ENCODE measurements around the gene KDM2B. TPM values are rescaled to one million over a fixed set of nuclear protein-coding genes. Genes with fewer than 3 reads are reported as not detected.

KDM2B gene
- total and polyA plus RNA-seq, 2 of the 8 experiments (the other 6 are each of a cell fraction or from before 2014, with no cell fraction given): 111 to 162 TPM

DNA sequence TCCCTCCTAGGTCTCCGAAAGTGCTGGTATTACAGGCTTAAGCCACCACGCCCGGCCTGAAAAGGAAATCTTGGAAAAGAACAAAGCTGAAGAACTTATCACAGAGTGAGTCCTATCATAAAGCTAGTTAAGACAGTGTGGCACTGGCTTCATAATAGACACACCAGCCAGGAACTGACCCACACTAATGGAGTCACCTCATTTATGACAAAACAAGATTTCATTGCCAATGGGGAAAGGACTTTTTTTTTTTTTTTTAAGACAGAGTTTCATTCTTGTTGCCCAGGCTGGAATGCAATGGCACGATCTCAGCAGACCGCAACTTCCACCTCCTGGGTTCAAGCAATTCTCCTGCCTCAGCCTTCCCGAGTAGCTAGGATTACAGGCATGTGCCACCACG lies 15.7 kb downstream of the KDM2B start (continued):
- TF ChIP-seq, protein P1, sequence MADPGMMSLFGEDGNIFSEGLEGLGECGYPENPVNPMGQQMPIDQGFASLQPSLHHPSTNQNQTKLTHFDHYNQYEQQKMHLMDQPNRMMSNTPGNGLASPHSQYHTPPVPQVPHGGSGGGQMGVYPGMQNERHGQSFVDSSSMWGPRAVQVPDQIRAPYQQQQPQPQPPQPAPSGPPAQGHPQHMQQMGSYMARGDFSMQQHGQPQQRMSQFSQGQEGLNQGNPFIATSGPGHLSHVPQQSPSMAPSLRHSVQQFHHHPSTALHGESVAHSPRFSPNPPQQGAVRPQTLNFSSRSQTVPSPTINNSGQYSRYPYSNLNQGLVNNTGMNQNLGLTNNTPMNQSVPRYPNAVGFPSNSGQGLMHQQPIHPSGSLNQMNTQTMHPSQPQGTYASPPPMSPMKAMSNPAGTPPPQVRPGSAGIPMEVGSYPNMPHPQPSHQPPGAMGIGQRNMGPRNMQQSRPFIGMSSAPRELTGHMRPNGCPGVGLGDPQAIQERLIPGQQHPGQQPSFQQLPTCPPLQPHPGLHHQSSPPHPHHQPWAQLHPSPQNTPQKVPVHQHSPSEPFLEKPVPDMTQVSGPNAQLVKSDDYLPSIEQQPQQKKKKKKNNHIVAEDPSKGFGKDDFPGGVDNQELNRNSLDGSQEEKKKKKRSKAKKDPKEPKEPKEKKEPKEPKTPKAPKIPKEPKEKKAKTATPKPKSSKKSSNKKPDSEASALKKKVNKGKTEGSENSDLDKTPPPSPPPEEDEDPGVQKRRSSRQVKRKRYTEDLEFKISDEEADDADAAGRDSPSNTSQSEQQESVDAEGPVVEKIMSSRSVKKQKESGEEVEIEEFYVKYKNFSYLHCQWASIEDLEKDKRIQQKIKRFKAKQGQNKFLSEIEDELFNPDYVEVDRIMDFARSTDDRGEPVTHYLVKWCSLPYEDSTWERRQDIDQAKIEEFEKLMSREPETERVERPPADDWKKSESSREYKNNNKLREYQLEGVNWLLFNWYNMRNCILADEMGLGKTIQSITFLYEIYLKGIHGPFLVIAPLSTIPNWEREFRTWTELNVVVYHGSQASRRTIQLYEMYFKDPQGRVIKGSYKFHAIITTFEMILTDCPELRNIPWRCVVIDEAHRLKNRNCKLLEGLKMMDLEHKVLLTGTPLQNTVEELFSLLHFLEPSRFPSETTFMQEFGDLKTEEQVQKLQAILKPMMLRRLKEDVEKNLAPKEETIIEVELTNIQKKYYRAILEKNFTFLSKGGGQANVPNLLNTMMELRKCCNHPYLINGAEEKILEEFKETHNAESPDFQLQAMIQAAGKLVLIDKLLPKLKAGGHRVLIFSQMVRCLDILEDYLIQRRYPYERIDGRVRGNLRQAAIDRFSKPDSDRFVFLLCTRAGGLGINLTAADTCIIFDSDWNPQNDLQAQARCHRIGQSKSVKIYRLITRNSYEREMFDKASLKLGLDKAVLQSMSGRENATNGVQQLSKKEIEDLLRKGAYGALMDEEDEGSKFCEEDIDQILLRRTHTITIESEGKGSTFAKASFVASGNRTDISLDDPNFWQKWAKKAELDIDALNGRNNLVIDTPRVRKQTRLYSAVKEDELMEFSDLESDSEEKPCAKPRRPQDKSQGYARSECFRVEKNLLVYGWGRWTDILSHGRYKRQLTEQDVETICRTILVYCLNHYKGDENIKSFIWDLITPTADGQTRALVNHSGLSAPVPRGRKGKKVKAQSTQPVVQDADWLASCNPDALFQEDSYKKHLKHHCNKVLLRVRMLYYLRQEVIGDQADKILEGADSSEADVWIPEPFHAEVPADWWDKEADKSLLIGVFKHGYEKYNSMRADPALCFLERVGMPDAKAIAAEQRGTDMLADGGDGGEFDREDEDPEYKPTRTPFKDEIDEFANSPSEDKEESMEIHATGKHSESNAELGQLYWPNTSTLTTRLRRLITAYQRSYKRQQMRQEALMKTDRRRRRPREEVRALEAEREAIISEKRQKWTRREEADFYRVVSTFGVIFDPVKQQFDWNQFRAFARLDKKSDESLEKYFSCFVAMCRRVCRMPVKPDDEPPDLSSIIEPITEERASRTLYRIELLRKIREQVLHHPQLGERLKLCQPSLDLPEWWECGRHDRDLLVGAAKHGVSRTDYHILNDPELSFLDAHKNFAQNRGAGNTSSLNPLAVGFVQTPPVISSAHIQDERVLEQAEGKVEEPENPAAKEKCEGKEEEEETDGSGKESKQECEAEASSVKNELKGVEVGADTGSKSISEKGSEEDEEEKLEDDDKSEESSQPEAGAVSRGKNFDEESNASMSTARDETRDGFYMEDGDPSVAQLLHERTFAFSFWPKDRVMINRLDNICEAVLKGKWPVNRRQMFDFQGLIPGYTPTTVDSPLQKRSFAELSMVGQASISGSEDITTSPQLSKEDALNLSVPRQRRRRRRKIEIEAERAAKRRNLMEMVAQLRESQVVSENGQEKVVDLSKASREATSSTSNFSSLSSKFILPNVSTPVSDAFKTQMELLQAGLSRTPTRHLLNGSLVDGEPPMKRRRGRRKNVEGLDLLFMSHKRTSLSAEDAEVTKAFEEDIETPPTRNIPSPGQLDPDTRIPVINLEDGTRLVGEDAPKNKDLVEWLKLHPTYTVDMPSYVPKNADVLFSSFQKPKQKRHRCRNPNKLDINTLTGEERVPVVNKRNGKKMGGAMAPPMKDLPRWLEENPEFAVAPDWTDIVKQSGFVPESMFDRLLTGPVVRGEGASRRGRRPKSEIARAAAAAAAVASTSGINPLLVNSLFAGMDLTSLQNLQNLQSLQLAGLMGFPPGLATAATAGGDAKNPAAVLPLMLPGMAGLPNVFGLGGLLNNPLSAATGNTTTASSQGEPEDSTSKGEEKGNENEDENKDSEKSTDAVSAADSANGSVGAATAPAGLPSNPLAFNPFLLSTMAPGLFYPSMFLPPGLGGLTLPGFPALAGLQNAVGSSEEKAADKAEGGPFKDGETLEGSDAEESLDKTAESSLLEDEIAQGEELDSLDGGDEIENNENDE (IDR thresholded peaks at IDR 0.05; ENCODE audit: insufficient replicate concordance, low read length): no peak
- TF ChIP-seq, protein P2, sequence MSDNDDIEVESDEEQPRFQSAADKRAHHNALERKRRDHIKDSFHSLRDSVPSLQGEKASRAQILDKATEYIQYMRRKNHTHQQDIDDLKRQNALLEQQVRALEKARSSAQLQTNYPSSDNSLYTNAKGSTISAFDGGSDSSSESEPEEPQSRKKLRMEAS (IDR thresholded peaks at IDR 0.05): no peak
- TF ChIP-seq POLR2A (IDR thresholded peaks at IDR 0.05; ENCODE audit: control extremely low read depth in 1 of 2, low read depth in 2 of 2, low read length in 2 of 2) (no peak), CHD2 (IDR thresholded peaks at IDR 0.05; ENCODE audit: low read length) (no peak), NANOG (IDR thresholded peaks at IDR 0.05; ENCODE audit: insufficient read depth, low read depth, low read length, poor library complexity, severe bottlenecking) (no peak), RAD21 (IDR thresholded peaks at IDR 0.05 in 1 of 2, conservative IDR thresholded peaks at IDR 0.05 in 1 of 2; ENCODE audit: low read depth in 2 of 2, low read length in 2 of 2) (no peak), CHD1 (IDR thresholded peaks at IDR 0.05; ENCODE audit: low read depth, low read length) (no peak), SP1 (IDR thresholded peaks at IDR 0.05; ENCODE audit: low read depth, low read length) (no peak), SAP30 (IDR thresholded peaks at IDR 0.05; ENCODE audit: insufficient read depth, insufficient replicate concordance, low read length) (no peak), POLR2AphosphoS5 (IDR thresholded peaks at IDR 0.05; ENCODE audit: low read depth, low read length) (no peak)
- TF ChIP-seq, protein P3, sequence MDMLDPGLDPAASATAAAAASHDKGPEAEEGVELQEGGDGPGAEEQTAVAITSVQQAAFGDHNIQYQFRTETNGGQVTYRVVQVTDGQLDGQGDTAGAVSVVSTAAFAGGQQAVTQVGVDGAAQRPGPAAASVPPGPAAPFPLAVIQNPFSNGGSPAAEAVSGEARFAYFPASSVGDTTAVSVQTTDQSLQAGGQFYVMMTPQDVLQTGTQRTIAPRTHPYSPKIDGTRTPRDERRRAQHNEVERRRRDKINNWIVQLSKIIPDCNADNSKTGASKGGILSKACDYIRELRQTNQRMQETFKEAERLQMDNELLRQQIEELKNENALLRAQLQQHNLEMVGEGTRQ (IDR thresholded peaks at IDR 0.05; ENCODE audit: low read length): no peak
